K562 (cell line): Measurements from ENCODE around the gene SEC24A. TPM values are rescaled to one million over a fixed set of nuclear protein-coding genes. Genes with fewer than 3 reads are reported as not detected.

Experiments used
- CSDE1 ChIP-seq, 2 experiments: fragments of 450-650 bp; IDR thresholded peaks; 2 replicates each; pipeline ENCODE4 v1.6.1; 2016; ENCODE audit warnings: mild to moderate bottlenecking in 1 of 2
- FIP1L1 ChIP-seq: fragments of 200-400 bp; formaldehyde crosslinking; IDR thresholded peaks from 2 replicates; pipeline ENCODE4 v1.6.1; 2018; ENCODE audit warnings: mild to moderate bottlenecking, low read depth, low read length; ENCODE audit not compliant: poor library complexity, severe bottlenecking
- HDAC2 ChIP-seq: fragments of 450-650 bp; IDR thresholded peaks from 2 replicates; pipeline ENCODE4 v1.6.1; 2016; ENCODE audit warnings: mild to moderate bottlenecking
- HDAC3 ChIP-seq: fragments of 450-650 bp; IDR thresholded peaks from 2 replicates; pipeline ENCODE4 v1.6.1; 2018; ENCODE audit warnings: borderline replicate concordance, mild to moderate bottlenecking, moderate library complexity; ENCODE audit not compliant: partially characterized antibody
- KAT7 ChIP-seq: sonication (generic); formaldehyde crosslinking; IDR thresholded peaks from 2 replicates; pipeline ENCODE4 v1.8.0; 2022; ENCODE audit warnings: missing genetic modification reagents, mild to moderate bottlenecking, borderline replicate concordance
- NEUROD1 ChIP-seq: fragments of 150-350 bp; IDR thresholded peaks from 2 replicates; pipeline ENCODE4 v1.6.1; 2014; ENCODE audit warnings: borderline replicate concordance, low read length, low read depth; ENCODE audit not compliant: partially characterized antibody
- NR2C1 ChIP-seq, 2 experiments: fragments of 450-650 bp; IDR thresholded peaks; 2 replicates each; pipeline ENCODE4 v1.6.1; 2017; ENCODE audit warnings: mild to moderate bottlenecking in 2 of 2, antibody characterized with exemption in 1 of 2, inconsistent platforms in 1 of 2, missing compliant biosample characterization in 1 of 2, missing genetic modification characterization in 1 of 2
- RBM14 ChIP-seq: fragments of 200-400 bp; formaldehyde crosslinking; IDR thresholded peaks from 2 replicates; pipeline ENCODE4 v1.6.1; 2018; ENCODE audit warnings: low read depth, mild to moderate bottlenecking, low read length, moderate library complexity, borderline replicate concordance; ENCODE audit not compliant: insufficient read depth
- RBM22 ChIP-seq: fragments of 200-400 bp; formaldehyde crosslinking; IDR thresholded peaks from 2 replicates; pipeline ENCODE4 v1.6.1; 2018; ENCODE audit warnings: low read length, low read depth; ENCODE audit not compliant: poor library complexity, severe bottlenecking
- RNF2 ChIP-seq: sonication (generic); IDR thresholded peaks from 2 replicates; pipeline ENCODE4 v1.6.1; 2016
- SIN3A ChIP-seq, 2 experiments: fragments of 150-350 bp in 1 of 2; IDR thresholded peaks; 2 replicates each; pipeline ENCODE4 v1.6.1; 2011 to 2016; ENCODE audit warnings: borderline replicate concordance in 2 of 2, low read depth in 2 of 2, low read length in 2 of 2, mild to moderate bottlenecking in 2 of 2, moderate library complexity in 2 of 2; ENCODE audit not compliant: control insufficient read depth in 1 of 2
- SMAD1 ChIP-seq: fragments of 150-350 bp; IDR thresholded peaks from 2 replicates; pipeline ENCODE4 v1.6.1; 2014; ENCODE audit warnings: low read length, low read depth; ENCODE audit not compliant: partially characterized antibody
- SPI1 ChIP-seq: IDR thresholded peaks from 2 replicates; pipeline ENCODE4 v1.6.1; 2011; ENCODE audit warnings: low read depth, low read length, control low read depth, borderline replicate concordance
- SRSF1 ChIP-seq: fragments of 200-400 bp; formaldehyde crosslinking; IDR thresholded peaks from 2 replicates; pipeline ENCODE4 v1.6.1; 2017; ENCODE audit warnings: mild to moderate bottlenecking, low read depth, low read length, moderate library complexity
- SUPT5H ChIP-seq: fragments of 450-650 bp; IDR thresholded peaks from 2 replicates; pipeline ENCODE4 v1.6.1; 2016
- TAF7 ChIP-seq: fragments of 450-650 bp; IDR thresholded peaks from 2 replicates; pipeline ENCODE4 v1.6.1; 2016; ENCODE audit warnings: missing genetic modification characterization, missing compliant biosample characterization
- ZBTB1 ChIP-seq: sonication (generic); formaldehyde crosslinking; IDR thresholded peaks from 2 replicates; pipeline ENCODE4 v1.8.1; 2023; ENCODE audit warnings: missing genetic modification reagents, low read depth, mild to moderate bottlenecking, borderline replicate concordance
- ZNF282 ChIP-seq: sonication (generic); formaldehyde crosslinking; IDR thresholded peaks from 2 replicates; pipeline ENCODE4 v1.8.1; 2023; ENCODE audit warnings: missing genetic modification reagents
- ZNF77 ChIP-seq: fragments of 250-450 bp; sonication (Bioruptor Pico); IDR thresholded peaks from 2 replicates; pipeline ENCODE4 v1.5.0; 2020
- polyA plus RNA-seq, 8 experiments: library from polyadenylated mRNA; depleted of rRNA in 4 of 8; stranded (reverse) in 5 of 8; unstranded in 3 of 8; fragments of >200 nt; fragmentation: Nextera tagmentation in 2 of 8; fragmentation: Illumina TruSeq in 1 of 8; extraction: Ambion mirVana in 2 of 8; extraction: Trizol in 1 of 8; gene quantifications; 2 replicates each; pipeline versions ENCODE4 v1.2.1 to v1.2.3, GENCODE V29; 2011 to 2014; ENCODE audit warnings: inconsistent platforms in 1 of 8, missing spikeins in 1 of 8
- total RNA-seq, 7 experiments: library from RNA; depleted of rRNA in 6 of 7; stranded (reverse); fragments of >200 nt in 6 of 7; fragmentation: Illumina TruSeq in 2 of 7; extraction: Trizol in 2 of 7; gene quantifications; 2 replicates each; pipeline versions ENCODE4 v1.2.1 to v1.2.3, GENCODE V29; 2011 to 2021; ENCODE audit warnings: low replicate concordance in 1 of 7
- TF ChIP-seq, protein P1 (sequence below): fragments of 250-450 bp; sonication (Bioruptor Pico); IDR thresholded peaks from 2 replicates; pipeline ENCODE4 v1.8.0; 2022; ENCODE audit warnings: inconsistent platforms
- TF ChIP-seq, protein P2 (sequence below), 2 experiments: fragments of 450-650 bp in 1 of 2; sonication (generic) in 1 of 2; formaldehyde crosslinking; conservative IDR thresholded peaks; 2 replicates each; pipeline versions ENCODE4 v1.4.0 to v1.8.1; 2020 to 2022; ENCODE audit warnings: mild to moderate bottlenecking in 1 of 2, missing genetic modification reagents in 1 of 2
- TF ChIP-seq, protein P3 (sequence below): fragments of 450-650 bp; IDR thresholded peaks from 2 replicates; pipeline ENCODE4 v1.7.1; 2018; ENCODE audit warnings: mild to moderate bottlenecking, low read depth; ENCODE audit not compliant: partially characterized antibody

Gene SEC24A
- total and polyA plus RNA-seq, 9 of the 15 experiments (the other 6 are each of a cell fraction or from before 2014, with no cell fraction given) = 7.9 to 36.5 (median 17.5) TPM

DNA sequence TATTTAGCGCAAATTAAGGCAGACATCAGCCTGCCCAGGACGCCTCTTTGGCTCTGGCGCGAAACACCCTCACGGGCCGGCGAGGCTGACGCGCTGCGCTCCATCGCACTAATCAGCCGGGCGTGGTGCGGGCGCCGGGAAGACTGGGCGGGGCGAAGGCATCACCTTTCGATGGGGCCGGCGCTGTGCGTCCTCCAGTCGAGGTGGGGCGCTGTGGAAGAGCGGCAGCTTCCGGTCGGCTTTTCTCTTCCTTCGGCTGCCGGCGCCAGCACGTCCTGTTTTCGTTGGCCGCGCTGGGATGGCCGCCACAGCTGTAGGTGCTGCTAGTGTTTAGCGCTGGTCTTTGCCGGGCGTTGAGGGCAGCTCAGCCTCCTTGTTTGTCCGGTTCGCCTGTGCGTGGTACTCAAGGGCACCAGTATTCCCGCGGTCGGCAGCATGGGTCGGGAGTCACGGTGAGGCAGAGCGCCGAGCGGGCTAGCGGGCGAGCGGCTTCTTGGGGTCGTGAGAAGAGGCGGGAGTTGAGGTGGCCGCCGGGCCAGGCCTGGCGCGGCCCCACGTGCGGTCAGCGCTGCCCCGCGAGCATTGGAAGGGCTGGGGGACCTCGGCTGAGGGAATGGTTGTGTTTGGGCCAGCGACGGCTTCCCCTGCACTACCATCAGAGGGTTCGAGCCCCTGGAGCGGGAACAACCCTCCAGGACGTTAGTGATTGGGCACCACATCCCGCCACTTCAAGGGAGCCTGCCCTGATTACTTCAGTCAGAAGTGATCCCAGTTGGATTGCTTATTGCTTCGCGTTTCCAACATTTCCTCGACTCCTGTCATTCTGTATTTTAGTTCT is 110.1 kb downstream of the SEC24A start, which contains the start of gene DDX46 (continued):
- TF ChIP-seq, protein P1, sequence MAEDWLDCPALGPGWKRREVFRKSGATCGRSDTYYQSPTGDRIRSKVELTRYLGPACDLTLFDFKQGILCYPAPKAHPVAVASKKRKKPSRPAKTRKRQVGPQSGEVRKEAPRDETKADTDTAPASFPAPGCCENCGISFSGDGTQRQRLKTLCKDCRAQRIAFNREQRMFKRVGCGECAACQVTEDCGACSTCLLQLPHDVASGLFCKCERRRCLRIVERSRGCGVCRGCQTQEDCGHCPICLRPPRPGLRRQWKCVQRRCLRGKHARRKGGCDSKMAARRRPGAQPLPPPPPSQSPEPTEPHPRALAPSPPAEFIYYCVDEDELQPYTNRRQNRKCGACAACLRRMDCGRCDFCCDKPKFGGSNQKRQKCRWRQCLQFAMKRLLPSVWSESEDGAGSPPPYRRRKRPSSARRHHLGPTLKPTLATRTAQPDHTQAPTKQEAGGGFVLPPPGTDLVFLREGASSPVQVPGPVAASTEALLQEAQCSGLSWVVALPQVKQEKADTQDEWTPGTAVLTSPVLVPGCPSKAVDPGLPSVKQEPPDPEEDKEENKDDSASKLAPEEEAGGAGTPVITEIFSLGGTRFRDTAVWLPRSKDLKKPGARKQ (CRISPR knock-in tag) = no peak
- no peak for TF ChIP-seq SRSF1
- TF ChIP-seq CSDE1 (IDR thresholded peaks at IDR 0.05) = peak in 1 of 2 experiments; percentile 31; a peak in 1 of 4 replicates
- TF ChIP-seq FIP1L1 = peak; percentile 85
- TF ChIP-seq NR2C1 (IDR thresholded peaks at IDR 0.05) = peak; percentile 19; the same call in 1 of the 2 replicates
- no peak for TF ChIP-seq NR2C1 (tag; IDR thresholded peaks at IDR 0.05)
- TF ChIP-seq SMAD1 = peak; percentile 58
- TF ChIP-seq, protein P2, sequence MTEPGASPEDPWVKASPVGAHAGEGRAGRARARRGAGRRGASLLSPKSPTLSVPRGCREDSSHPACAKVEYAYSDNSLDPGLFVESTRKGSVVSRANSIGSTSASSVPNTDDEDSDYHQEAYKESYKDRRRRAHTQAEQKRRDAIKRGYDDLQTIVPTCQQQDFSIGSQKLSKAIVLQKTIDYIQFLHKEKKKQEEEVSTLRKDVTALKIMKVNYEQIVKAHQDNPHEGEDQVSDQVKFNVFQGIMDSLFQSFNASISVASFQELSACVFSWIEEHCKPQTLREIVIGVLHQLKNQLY (CRISPR knock-in tag; conservative IDR thresholded peaks at IDR 0.05) = 0 out of 4 replicates have a peak, but pooled peaks of 1 of the 2 experiments have one; percentile 44
- TF ChIP-seq ZNF282 (CRISPR knock-in tag) = no peak; the same call in 1 of the 2 replicates
- no peak for TF ChIP-seq RBM14
- TF ChIP-seq HDAC3 = no peak
- TF ChIP-seq ZNF77 (CRISPR knock-in tag) = no peak
- TF ChIP-seq RBM22 = peak; percentile 38
- TF ChIP-seq, protein P3, sequence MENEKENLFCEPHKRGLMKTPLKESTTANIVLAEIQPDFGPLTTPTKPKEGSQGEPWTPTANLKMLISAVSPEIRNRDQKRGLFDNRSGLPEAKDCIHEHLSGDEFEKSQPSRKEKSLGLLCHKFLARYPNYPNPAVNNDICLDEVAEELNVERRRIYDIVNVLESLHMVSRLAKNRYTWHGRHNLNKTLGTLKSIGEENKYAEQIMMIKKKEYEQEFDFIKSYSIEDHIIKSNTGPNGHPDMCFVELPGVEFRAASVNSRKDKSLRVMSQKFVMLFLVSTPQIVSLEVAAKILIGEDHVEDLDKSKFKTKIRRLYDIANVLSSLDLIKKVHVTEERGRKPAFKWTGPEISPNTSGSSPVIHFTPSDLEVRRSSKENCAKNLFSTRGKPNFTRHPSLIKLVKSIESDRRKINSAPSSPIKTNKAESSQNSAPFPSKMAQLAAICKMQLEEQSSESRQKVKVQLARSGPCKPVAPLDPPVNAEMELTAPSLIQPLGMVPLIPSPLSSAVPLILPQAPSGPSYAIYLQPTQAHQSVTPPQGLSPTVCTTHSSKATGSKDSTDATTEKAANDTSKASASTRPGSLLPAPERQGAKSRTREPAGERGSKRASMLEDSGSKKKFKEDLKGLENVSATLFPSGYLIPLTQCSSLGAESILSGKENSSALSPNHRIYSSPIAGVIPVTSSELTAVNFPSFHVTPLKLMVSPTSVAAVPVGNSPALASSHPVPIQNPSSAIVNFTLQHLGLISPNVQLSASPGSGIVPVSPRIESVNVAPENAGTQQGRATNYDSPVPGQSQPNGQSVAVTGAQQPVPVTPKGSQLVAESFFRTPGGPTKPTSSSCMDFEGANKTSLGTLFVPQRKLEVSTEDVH = peak; percentile 82
- peak; percentile 81; the same call in 1 of the 2 replicates for TF ChIP-seq HDAC2
- TF ChIP-seq KAT7 (CRISPR knock-in tag) = peak; percentile 99; the same call in 1 of the 2 replicates
- TF ChIP-seq SUPT5H = peak; percentile 96
- TF ChIP-seq NEUROD1 = no peak
- peak; percentile 77; the same call in 1 of the 2 replicates for TF ChIP-seq ZBTB1 (CRISPR knock-in tag)
- peak; percentile 88 for TF ChIP-seq TAF7 (tag)
- TF ChIP-seq SIN3A (IDR thresholded peaks at IDR 0.05; ENCODE audit: borderline replicate concordance in 2 of 2, control insufficient read depth in 1 of 2, low read depth in 2 of 2, low read length in 2 of 2) = peak; percentile 76 to 83; a peak in 2 of 4 replicates
- TF ChIP-seq RNF2 = 0 out of 2 replicates have a peak, but pooled peaks have one; percentile 75
- TF ChIP-seq SPI1 = peak; percentile 63; the same call in 1 of the 2 replicates
